ENCODE measurements around the gene HOXB3.

- no peak for TF ChIP-seq CTCF (conservative IDR thresholded peaks at IDR 0.05)
- TF ChIP-seq ZFX (IDR thresholded peaks at IDR 0.05): no peak
Measured at GRCh38 chr17:48544349-48545021, 45.6 kb downstream of the HOXB3 start.
